ENCODE results near the gene POLR2A. TPM values are rescaled to one million over a fixed set of nuclear protein-coding genes. Genes with fewer than 3 reads are reported as not detected.
A peak's percentile ranks its signal among the peaks of the same experiment; 100 is the strongest.

Gene POLR2A
- total RNA-seq, 1 experiment from 2014 or later: 89.6 TPM

DNA sequence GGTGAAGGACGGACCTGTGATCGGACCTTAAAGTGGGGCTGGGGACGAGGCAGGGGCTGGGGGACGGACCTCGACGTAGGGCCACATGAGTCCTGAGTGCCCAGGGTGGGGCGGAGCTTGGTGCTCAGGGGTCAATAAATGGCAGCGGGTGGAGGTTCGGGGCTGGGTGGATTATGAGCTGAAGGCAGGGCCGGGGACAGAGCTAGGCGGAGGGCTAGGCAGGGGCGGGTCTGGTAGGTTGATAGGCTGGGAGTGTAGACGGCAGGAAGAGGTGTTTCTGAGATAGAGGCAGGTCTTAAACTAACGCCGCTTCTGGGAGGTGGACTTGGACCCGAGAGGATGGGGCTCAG lies 38.6 kb upstream of the POLR2A start:
- H3K27me3 Mint-ChIP-seq (ENCODE audit: insufficient read depth, unreplicated experiment): no peaks in the 10 kb centered on the region

DNA sequence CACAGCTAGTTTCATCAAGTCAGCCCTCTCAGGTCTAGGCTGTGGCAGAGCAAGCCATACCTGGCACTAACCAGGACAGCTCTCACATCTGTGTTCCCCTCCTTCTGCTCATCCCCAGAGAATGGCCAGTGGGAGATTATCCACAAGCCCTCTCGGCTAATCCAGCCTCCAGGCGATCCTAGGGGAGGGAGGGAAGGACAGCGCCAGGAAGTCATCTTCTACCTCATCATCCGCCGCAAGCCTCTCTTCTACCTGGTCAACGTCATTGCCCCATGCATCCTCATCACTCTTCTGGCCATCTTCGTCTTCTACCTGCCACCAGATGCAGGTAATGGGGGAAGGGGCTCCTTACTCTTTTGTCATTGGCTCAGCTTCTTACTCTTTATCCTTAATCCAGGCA lies 35.7 kb upstream of the POLR2A start:
- no peaks in the 10 kb centered on the region for H3K9me3 Mint-ChIP-seq (ENCODE audit: unreplicated experiment)
- POLR2A ChIA-PET: interaction anchor here (0.6 to 13.5 kb wide), 3 partner anchors 29 to 102 kb away, joined by 3 to 95 read pairs (median 4); partner anchors contain the start of gene ZBTB4
- H3K27ac Mint-ChIP-seq (ENCODE audit: low read depth, unreplicated experiment): no peak overlapping the region
- H3K4me1 Mint-ChIP-seq (ENCODE audit: insufficient read depth, unreplicated experiment): peaks cover 15% of the 10 kb centered on the region
- TF ChIP-seq, protein P1, sequence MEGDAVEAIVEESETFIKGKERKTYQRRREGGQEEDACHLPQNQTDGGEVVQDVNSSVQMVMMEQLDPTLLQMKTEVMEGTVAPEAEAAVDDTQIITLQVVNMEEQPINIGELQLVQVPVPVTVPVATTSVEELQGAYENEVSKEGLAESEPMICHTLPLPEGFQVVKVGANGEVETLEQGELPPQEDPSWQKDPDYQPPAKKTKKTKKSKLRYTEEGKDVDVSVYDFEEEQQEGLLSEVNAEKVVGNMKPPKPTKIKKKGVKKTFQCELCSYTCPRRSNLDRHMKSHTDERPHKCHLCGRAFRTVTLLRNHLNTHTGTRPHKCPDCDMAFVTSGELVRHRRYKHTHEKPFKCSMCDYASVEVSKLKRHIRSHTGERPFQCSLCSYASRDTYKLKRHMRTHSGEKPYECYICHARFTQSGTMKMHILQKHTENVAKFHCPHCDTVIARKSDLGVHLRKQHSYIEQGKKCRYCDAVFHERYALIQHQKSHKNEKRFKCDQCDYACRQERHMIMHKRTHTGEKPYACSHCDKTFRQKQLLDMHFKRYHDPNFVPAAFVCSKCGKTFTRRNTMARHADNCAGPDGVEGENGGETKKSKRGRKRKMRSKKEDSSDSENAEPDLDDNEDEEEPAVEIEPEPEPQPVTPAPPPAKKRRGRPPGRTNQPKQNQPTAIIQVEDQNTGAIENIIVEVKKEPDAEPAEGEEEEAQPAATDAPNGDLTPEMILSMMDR (IDR thresholded peaks at IDR 0.05; ENCODE audit: unreplicated experiment): no peak
- peaks cover 4% of the 10 kb centered on the region for H3K36me3 Mint-ChIP-seq (ENCODE audit: insufficient read depth, unreplicated experiment)
- H3K27me3 Mint-ChIP-seq (ENCODE audit: insufficient read depth, unreplicated experiment): no peaks in the 10 kb centered on the region
- no TSS peak for BruUV-seq (replicated peaks)
- intact Hi-C loops (cut with micrococcal nuclease): no loop called here
- CTCF ChIA-PET: no interaction called here
- no peak for DNase-seq (ENCODE audit: unreplicated experiment)
- no peak overlapping the region for H3K4me3 Mint-ChIP-seq (ENCODE audit: unreplicated experiment)

More for the DNA sequence above, 38.6 kb upstream of the POLR2A start:
- ChIA-PET CTCF (interaction anchor here (0.6 to 2.8 kb wide), 5 partner anchors 8 to 115 kb away, joined by 3 to 16 read pairs (median 3); no protein-coding TSS in a partner anchor), POLR2A (interaction anchor here (2.7 kb wide), 1 partner anchor 11 kb away, joined by 16 read pairs; no protein-coding TSS in a partner anchor)
- Mint-ChIP-seq H3K4me1 (ENCODE audit: insufficient read depth, unreplicated experiment) (peaks cover 13% of the 10 kb centered on the region), H3K9me3 (ENCODE audit: unreplicated experiment) (no peaks in the 10 kb centered on the region), H3K27ac (ENCODE audit: low read depth, unreplicated experiment) (peak overlapping the region; percentile 31), H3K4me3 (ENCODE audit: unreplicated experiment) (no peak overlapping the region), H3K36me3 (ENCODE audit: insufficient read depth, unreplicated experiment) (peaks cover 4% of the 10 kb centered on the region)
- BruUV-seq (replicated peaks): no TSS peak
- intact Hi-C loops (cut with micrococcal nuclease): no loop called here
- TF ChIP-seq, protein P1 (IDR thresholded peaks at IDR 0.05; ENCODE audit: unreplicated experiment): no peak
- DNase-seq (ENCODE audit: unreplicated experiment): no peak

DNA sequence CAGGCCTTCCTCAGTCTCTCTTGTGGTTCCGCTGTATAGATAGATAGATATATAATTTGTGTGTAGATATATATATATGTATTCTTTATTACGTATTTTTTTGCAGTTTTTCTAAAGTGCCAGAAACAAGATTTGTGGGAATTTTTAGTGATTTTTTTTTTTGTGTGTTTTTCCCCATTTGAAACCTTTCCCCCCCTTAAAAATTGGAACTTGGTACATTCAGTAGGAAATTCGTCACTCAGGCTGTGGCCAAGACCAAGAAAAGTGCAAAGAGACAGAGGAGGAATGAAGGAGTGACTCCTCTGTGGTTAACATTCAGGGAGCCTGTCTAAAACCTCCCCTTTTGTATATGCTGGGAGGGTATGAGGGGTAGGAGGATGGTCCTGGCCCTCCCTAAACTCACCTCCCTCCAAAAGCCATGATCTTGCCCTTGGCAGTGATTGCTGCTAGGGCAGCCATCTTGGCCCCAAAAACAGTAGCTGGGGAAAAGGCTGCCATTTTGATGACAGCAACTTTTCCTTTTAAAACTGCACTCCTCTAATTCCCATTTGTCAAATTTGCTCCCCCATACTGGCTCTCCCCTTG lies 24.1 kb upstream of the POLR2A start:
- intact Hi-C loops (cut with micrococcal nuclease): no loop called here
- CTCF ChIA-PET: interaction anchor here (0.6 to 0.9 kb wide), 2 partner anchors 14 to 101 kb away, joined by 3 to 4 read pairs; no protein-coding TSS in a partner anchor
- no peak for DNase-seq (ENCODE audit: unreplicated experiment)
- POLR2A ChIA-PET: interaction anchor here (1.3 to 13.5 kb wide), 4 partner anchors 16 to 101 kb away, joined by 3 to 95 read pairs (median 10); partner anchors contain the start of genes POLR2A and ZBTB4
- no TSS peak for BruUV-seq (replicated peaks)
- Mint-ChIP-seq H3K4me3 (ENCODE audit: unreplicated experiment) (no peak overlapping the region), H3K27ac (ENCODE audit: low read depth, unreplicated experiment) (no peak overlapping the region), H3K36me3 (ENCODE audit: insufficient read depth, unreplicated experiment) (peaks cover 61% of the 10 kb centered on the region), H3K27me3 (ENCODE audit: insufficient read depth, unreplicated experiment) (no peaks in the 10 kb centered on the region), H3K4me1 (ENCODE audit: insufficient read depth, unreplicated experiment) (peaks cover 16% of the 10 kb centered on the region), H3K9me3 (ENCODE audit: unreplicated experiment) (no peaks in the 10 kb centered on the region)
- TF ChIP-seq, protein P1 (IDR thresholded peaks at IDR 0.05; ENCODE audit: unreplicated experiment): no peak

DNA sequence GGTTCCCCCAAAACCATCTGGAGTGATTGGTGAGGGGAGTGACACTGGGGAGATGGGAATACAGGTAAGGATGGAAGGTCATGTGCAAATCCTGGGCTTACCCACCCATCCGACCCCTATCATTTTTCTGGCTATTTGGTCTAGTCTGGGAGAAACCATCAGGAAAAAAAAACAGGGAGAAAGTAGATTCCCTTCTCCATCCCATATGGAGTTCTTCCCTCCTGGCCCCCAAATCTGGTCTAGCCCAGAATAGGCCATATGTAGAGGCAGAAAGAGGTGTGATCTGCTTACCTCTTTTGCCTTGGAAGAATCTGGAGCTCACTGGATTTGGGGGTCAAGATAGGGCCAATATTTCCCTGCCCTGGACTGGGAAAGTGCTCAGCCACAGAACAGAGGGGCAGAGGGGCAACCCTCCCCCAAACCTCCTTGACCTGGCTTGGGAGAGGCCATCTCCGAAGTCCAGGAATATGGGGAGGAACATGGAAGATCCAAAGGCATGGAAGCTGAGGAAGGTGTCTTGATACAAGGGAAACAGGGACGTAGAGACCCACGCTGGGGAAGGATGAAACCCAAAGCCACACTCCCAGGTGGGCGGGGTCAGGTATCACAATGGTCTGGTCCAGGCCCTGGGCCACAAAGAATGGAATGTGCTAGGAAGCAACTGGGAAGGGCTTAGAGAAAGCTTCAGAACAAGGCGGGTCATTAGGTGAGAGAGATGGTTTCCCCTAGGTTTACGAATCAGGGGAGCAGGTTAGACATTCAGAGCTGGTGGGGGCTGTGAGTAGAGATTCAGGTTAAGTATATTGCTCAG lies 23.1 kb upstream of the POLR2A start:
- Mint-ChIP-seq H3K27ac (ENCODE audit: low read depth, unreplicated experiment) (no peak overlapping the region), H3K4me3 (ENCODE audit: unreplicated experiment) (no peak overlapping the region), H3K4me1 (ENCODE audit: insufficient read depth, unreplicated experiment) (peaks cover 16% of the 10 kb centered on the region), H3K9me3 (ENCODE audit: unreplicated experiment) (no peaks in the 10 kb centered on the region), H3K36me3 (ENCODE audit: insufficient read depth, unreplicated experiment) (peaks cover 58% of the 10 kb centered on the region), H3K27me3 (ENCODE audit: insufficient read depth, unreplicated experiment) (no peaks in the 10 kb centered on the region)
- no peak for DNase-seq (ENCODE audit: unreplicated experiment)
- ChIA-PET CTCF (interaction anchor here (0.7 to 1.9 kb wide), 3 partner anchors 24 to 127 kb away, joined by 3 to 8 read pairs (median 4); no protein-coding TSS in a partner anchor), POLR2A (interaction anchor here (0.8 to 4.4 kb wide), 5 partner anchors 15 to 100 kb away, joined by 3 to 18 read pairs (median 11); partner anchors contain the start of genes POLR2A and ZBTB4)
- no TSS peak for BruUV-seq (replicated peaks)
- intact Hi-C loops (cut with micrococcal nuclease): no loop called here
- TF ChIP-seq, protein P1 (IDR thresholded peaks at IDR 0.05; ENCODE audit: unreplicated experiment): no peak

Data from MCF 10A (cell line).